CD4-positive, alpha-beta T cell treated with Interleukin-21 for 1 hour (primary cell): ENCODE measurements around the gene FAM20C.
"Not testable (repeated sequence)": the region's sequence is repeated elsewhere in the genome, so short reads cannot be mapped to it uniquely, and the experiment has no call there.

Experiments
- DNase-seq: peaks from one replicate; pipeline ENCODE4 v3.0.0-alpha.2; 2020

FAM20C gene

DNA sequence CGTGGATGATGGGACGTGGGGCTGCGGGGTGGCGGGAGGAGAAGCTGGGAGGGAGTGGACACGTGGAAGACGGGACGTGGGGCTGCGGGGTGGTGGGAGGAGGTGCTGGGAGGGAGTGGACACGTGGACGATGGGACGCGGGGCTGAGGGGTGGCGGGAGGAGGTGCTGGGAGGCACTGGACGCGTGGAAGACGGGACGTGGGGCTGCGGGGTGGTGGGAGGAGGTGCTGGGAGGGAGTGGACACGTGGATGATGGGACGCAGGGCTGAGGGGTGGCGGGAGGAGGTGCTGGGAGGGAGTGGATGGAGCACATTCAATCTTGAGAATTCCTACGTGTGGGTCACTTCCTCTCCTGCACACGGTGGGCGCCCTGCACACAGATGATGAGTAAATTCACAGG lies 104.8 kb downstream of the FAM20C start:
- not testable (repeated sequence) for DNase-seq

DNA sequence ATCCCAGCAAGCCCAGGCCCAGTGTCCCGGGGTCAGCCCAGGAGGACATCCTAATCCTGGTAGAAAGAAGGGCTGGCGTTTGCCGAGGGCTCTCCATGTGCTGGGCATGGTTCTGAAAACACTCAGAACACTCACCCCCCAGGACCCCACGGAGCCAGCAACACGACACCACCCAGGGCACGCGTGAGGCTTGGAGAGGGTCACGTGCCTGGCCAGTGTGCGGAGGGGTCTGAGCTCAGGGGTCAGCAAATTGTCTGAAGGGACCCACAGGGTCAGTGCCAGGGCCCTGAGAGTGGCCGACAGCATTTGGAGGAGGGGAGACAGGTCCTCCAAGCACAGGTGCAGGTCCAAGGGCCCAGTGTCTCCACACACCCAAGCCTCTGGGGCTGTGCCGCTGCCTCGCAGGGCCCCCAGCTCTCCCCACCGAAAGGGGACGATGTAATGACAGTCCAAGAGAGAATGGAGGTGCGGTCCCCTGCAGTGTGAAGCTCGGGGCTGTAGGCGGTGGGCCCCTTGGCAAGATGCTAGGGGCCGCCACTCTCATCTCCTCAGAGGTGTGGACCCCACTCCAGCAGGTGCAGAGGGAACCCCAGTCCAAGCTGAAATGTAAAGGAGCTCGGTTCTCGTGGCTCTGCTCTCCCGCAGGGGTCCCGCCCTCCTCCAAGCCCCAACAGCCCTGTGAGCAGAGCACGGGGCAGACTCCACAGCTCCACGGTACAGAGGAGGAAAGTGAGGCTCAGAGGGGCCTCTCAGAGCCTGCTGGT lies 105.4 kb downstream of the FAM20C start:
- no peak for DNase-seq

DNA sequence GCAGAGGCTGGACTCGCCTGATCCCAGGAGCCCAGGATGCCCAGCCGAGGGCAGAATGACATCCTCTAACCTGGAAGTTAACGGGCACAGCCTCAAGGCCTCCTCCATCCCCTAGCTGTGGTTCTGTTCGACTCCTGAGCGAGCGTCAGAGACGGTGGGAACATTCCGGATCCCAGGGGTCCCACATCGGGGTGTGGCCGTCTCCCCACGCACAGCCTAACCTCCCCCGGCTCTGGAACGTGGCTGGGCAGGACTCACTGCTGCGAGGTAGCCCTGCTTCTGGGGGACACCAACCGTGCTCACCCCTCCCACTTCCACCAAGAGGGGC lies 106.0 kb downstream of the FAM20C start:
- DNase-seq: no peak

DNA sequence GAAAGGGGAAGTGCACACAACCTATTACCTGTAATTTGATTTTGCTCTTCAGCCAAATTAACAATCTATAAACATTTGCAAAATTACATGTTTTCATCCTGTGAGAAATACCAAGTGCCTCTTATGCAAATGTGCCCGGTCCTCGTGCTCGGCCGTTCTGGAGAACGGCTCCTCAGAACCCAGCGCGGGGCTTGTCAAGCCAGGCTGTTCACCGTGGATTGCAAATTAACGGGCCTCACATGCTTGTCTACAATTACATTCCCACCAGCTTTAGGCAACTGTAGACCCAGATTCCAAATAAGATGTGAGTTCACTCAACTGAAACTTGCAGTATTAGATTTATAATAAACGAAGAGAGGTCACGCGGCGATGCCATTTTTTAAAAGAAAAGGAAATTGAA lies 106.4 kb downstream of the FAM20C start:
- no peak for DNase-seq

DNA sequence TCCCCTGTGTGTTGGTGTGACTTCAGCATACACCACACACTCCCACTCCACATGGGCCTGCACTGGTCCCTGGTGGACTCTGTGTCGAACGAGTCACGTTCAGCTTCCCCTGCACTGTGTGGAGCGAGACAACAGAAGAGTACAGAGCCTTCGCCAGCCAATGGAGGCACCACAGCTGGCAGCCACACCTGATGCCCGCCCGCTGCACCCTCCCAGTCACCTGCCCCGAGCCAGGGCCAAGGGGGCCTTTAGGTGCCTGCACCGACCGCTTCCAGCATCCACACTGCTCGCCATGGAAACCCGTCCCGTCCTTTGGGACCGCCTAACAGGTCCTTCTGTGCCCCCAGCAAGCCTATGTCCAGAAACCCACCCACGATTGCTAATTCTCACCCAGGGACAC lies 106.8 kb downstream of the FAM20C start:
- no peak for DNase-seq

DNA sequence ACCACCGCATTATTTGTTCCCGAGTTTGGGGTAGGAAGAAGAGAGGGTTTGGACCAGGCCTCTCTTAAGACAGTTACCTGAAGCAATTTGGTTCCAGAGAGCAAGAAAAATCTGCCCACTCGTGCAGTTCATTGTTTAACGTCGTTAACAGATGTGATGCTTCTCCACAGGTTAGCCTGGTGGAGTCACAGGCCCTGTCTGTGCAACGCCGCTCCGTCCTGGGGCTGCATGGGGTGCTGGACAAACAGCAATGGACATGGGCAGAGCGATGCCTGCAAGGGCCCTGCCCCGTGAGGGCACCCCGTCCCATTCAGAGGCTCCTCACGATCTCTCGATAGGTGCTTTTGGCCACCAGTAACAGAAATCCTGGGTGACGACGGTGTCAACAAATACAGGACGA lies 107.3 kb downstream of the FAM20C start:
- no peak for DNase-seq

DNA sequence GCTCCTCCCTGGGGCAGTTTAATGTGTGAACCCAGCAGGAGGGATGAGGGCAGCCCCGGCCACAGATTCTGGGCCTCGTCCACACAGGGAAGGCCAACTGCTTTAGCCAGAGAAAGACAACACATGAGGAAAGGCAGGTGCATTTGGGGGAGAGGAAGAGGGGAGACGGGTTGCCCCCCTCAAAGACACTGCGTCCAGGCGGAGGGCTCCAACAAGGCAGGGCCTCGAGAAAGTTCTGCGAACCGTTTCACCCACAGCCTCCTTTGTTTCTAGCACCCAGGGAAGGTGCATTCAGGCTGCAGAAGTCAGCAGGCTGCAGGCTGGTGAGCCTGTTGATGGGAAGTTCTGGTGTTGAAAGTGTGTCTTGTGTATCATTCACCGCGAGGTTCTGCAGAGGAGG lies 107.7 kb downstream of the FAM20C start:
- DNase-seq: no peak

DNA sequence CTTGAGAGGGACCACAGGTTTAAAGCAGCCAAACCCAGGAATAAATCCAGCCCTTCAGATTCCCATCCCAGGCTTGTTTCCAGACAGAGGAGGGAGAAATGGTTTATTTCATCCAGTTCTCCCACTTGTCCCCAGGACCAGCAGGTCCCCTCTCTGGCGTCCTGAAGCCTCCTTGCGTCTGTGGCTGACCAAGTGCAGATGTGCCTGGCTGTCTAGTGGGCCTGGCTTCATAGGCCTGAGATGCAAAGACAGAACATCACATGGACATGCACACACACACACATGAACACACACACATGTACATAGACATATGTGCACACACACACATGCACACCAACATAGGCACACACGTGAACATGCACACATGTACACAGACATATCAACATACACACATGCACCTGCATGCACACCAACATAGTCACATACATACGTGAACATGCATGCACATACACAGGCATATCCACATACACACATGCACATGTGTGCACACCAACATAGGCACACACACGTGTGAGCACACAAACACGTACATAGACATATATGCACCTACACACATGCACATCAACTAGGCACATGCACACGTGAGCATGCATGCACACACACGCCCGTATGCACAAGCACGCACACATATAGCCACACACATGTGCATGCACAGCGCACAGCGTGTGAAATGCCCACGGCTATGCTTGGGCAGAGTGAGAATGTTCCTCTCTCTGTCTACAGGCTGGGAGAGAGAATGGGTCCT lies 108.3 kb downstream of the FAM20C start:
- DNase-seq: no peak

DNA sequence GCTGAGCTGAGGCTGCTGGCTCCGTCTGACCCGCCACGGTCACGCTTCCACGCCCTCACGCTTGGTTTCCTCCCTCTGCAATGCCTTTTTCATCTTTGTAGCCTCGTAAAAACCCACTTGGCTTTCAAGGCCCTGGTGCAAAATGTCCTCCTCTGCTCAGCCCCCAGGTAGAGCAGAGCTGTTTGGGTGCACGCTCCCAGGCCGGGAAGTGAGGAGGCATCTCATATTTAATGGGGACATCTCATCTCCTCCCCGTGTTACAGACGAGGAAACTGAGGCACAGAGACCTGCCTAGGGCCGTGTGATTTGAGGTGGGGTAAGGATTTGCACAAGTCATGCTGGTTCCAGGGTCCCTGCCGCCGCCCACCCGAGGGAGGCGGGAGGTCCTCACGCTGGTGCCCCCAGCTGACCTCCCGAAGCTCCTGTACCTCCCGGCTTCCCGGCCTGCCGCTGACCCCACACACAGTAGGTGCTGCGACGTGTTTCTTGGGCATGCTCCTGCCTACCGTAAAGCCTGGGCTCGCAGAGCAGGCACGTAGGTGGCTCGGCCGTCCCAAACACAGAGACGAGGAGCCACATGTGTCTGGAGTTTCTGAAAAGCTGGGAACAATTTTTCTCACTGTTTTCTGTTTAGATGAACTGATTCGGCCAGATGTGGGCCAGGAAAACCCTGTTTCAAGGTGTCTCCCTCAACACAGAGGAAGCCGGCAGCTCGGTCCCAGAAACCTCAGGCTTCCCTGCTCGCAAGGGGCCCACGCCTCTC lies 109.1 kb downstream of the FAM20C start:
- no peak for DNase-seq

DNA sequence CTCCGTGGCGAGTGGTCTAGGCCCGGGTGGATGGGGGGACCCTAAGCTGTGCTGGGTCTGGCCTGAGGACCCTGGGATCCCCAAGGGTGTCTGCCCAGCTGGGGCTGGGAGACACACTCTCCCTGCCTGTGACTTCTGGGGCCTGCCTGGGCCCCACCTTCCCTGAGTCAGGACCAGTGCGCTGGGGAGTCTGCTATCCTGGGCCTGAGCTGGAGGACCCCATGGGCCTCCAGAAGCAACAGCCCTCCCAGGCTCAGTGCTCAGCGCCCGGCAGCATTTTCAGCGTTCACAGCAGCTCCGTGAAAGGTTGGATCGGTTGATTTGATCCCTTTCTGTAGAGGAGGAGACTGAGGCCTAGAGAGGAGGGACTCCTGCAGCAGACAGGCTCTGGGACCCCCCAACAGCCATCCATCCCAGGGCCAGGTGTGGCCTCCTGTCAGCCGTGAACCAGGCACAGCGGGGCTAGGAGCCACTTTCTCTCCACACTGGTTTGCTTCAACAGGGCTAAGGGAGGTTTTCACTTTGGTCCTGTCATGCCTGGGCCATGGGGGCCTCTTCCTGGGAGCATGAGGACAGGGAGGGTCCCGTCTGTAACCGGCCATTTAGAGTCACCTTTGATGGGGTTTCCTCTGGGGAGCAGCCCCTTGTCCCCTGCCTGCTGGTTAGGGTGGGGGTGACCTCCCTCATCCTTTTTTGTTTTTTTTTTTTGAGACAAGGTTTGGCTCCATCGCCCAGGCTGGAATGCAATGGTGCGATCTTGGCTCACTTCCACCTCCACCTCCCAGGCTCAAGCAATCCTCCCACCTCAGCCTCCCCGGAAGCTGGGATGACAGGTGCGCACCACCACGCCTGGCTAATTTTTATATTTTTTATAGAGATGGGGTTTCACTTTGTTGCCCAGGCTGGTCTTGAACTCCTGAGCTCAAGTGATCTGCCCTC lies 110.0 kb downstream of the FAM20C start:
- no peak for DNase-seq

DNA sequence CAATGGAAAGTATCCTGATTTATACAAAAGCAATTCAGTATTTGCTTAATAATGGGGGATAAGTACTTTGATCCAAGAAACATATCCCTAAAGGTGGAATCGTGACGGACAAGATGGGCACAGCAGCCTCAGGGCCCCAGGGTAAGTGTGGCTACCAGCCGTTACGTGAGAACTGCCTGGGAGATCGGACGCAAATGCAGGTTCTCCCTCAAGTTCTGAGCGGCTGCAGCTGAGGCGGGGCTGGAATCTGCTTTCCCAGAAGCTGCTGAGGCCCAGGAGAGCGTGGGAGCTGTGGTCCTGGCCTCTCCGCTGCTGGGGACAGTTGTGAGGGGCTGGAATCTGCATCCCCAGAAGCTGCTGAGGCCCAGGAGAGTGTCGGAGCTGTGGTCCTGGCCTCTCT lies 111.1 kb downstream of the FAM20C start:
- DNase-seq: no peak

DNA sequence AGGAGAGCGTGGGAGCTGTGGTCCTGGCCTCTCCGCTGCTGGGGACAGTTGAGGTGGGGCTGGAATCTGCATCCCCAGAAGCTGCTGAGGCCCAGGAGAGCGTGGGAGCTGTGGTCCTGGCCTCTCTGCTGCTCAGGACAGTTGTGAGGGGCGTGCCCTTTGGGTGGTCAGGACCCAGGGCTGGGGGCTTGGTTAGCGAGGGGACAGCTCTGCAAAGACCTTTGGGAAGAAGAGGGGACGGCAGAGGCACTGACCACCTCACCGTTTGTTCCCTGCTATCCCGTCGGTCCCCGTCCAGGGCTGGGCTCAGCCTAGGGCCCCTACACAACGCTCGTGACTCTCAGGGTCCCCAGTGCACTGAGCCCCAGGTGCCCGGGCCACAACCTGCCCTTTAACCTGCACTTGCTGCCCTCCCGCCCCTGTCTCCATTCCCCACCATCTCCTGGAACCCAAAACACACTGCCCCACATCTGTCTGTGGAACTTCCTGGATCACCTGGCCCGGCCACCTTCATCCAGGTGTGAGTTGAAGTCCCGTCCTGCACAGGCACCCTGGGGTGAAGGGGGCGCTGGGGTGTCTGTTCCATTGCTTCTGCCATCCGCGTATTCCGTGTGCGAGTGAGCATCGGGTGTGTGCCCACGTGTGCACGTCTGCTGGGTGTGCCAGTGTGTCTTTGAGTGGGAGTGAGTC lies 111.7 kb downstream of the FAM20C start:
- no peak for DNase-seq

DNA sequence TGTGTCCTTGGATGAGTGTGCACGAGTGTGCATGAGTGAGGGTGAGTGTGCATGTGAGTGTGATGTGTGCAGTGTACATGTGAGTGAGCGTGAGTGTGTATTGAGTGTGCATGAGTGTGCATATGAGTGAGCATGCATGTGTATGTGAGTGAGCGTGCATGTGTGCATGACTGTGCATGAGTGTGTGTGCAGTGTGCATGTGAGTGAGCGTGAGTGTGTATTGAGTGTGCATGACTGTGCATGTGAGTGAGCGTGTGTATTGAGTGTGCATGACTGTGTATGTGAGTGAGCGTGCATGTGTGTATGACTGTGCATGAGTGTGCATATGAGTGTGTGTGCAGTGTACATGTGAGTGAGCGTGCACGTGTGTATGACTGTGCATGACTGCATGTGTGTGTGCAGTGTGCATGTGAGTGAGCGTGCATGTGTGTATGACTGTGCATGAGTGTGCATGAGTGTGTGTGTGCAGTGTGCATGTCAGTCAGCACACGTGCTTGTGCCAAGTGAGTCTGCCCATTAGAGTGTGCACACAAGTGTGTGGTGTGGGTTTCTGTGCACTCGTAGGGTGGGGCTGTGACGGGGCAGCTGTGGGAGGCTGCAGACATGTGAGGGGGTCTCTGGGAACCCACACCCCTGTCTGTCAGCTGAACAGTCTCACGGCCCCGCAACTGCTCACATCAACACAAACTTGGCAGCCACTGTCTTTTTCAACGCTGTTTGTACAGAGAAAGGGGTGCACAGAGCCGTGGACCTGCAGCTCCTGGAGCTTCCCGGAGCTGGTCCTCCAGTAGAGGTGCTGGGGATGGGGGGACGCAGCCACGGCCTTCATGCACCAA lies 112.4 kb downstream of the FAM20C start:
- no peak for DNase-seq

DNA sequence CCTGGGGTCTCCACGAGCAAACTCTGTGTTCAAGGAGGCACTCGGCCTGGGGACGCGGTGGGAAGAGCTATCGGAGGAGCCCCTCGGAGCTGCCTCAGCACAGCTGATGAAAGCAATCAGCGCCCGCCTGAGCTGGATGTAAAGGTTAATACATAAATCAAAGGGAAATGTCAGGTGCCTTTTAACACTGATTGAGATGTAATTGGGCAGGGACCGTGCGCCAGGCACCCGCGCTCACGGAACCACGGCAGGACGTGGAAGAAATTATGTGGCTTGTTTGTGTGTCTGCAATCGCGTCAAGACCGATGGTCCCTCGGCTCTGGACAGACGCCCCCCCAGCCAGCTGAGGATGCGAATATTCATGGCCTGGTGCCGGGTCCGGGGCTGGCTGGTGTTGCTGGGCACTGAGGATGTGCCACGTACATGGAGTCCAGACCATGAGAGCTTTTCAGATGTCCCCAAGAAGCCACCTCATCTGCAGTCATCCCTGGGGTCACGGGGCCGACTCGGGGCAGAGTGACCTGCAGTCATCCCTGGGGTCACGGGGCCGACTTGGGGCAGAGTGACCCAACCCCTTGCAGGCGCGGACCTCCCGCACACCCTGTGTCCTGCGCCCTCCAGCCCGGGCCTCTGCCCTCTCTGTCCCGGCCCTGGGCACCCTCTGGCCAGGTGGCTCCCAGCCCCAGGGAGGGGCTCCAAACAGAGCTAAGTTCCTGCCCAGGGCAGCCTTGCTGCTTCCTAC lies 113.2 kb downstream of the FAM20C start:
- DNase-seq: no peak

DNA sequence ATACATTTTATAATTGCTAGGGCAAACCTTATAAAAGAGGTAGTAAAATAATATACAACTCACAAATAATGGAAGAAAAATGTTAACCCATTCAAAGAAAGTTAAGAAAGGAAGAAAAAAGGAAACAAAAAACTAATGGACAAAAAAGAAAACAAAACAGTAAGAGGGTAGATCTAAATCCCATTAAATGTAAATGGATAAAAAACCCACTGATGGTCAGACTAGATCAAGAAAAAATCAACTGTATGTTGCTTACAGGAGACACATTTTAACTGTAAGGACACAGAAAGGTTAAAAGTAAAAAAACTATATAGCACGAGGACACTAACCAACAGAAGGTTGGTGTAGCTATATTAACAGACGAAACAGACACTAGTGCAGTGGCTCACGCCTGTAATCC lies 115.6 kb downstream of the FAM20C start:
- no peak for DNase-seq

DNA sequence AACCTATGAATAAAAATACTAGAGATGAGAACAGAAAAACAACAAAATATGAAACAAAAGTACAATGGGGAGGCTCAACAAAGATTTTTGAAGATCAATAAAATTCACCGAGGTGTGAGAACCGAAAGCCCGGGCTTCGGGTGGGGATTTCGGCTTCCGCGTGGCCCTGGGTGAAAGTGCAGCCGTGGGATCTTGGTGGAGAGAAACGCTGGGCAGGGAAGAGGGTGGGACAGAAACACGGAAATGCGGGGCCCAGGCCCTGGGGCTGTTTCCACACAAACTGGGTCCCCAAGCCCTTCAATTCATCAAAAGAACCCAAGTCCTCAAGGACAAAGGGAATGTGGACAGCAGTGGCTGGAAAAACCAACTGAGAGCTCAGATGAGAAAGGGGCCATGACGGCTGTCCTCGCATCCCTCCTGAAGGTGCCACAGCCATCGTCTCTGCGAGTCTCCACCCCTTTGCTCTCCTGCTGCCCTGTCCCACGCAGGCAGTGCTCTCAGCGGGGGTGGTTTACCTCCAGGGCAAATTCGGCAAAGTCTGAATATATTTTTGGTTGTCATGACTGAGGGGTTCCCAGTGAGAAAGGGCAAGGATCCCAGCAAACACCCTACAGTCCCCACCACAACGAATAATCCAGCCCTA lies 117.3 kb downstream of the FAM20C start:
- no peak for DNase-seq
